ENCODE results near the gene PTPN12.
"Not testable (repeated sequence)": the region's sequence is repeated elsewhere in the genome, so short reads cannot be mapped to it uniquely, and the experiment has no call there.

The PTPN12 gene

GRCh38 chr7:77516085-77516484 is 21.0 kb upstream of the PTPN12 start:
- no peak overlapping the region for H3K4me3 ChIP-seq
- no peak overlapping the region for H3K4me2 ChIP-seq
- no peaks in the 10 kb centered on the region for H3K27me3 ChIP-seq
- H3K27ac ChIP-seq = no peak overlapping the region
- no peak overlapping the region for H3K9ac ChIP-seq
- TF ChIP-seq Cebpa-rat (IDR thresholded peaks at IDR 0.05) = no peak
- H3K36me3 ChIP-seq = no peaks in the 10 kb centered on the region
- no peaks in the 10 kb centered on the region for H4K20me1 ChIP-seq
- no peaks in the 10 kb centered on the region; a peak in 1 of 20 replicates for H3K4me1 ChIP-seq
- peaks cover 0 to 12% (median 0%) of the 10 kb centered on the region in 11 experiments; a peak in 7 of 22 replicates for H3K9me3 ChIP-seq (replicated peaks in 1 of 11)

GRCh38 chr7:77520261-77520660 is 16.8 kb upstream of the PTPN12 start:
- no peak for TF ChIP-seq Cebpa-rat (IDR thresholded peaks at IDR 0.05)
- Histone ChIP-seq H3K4me1 (peaks cover 0 to 17% (median 0%) of the 10 kb centered on the region in 10 experiments; a peak in 7 of 20 replicates), H3K9me3 (replicated peaks in 1 of 11) (no peaks in the 10 kb centered on the region), H3K36me3 (no peaks in the 10 kb centered on the region), H4K20me1 (no peaks in the 10 kb centered on the region), H3K27ac (no peak overlapping the region), H3K4me3 (no peak overlapping the region), H3K4me2 (no peak overlapping the region), H3K9ac (no peak overlapping the region), H3K27me3 (no peaks in the 10 kb centered on the region)

GRCh38 chr7:77521537-77521936 is 15.6 kb upstream of the PTPN12 start:
- H4K20me1 ChIP-seq; H3K9ac ChIP-seq; H3K27me3 ChIP-seq; H3K9me3 ChIP-seq (replicated peaks in 1 of 11); H3K36me3 ChIP-seq; H3K4me3 ChIP-seq: not testable (repeated sequence)
- Histone ChIP-seq H3K4me2 (peak overlapping the region in 2 of 11 experiments; percentile 10 to 44; a peak in 1 of 22 replicates), H3K27ac (peak overlapping the region in 3 of 11 experiments; percentile 5 to 56 (median 29); a peak in 5 of 22 replicates), H3K4me1 (peaks cover 0 to 17% (median 0%) of the 10 kb centered on the region in 10 experiments; a peak in 7 of 20 replicates)

DNA sequence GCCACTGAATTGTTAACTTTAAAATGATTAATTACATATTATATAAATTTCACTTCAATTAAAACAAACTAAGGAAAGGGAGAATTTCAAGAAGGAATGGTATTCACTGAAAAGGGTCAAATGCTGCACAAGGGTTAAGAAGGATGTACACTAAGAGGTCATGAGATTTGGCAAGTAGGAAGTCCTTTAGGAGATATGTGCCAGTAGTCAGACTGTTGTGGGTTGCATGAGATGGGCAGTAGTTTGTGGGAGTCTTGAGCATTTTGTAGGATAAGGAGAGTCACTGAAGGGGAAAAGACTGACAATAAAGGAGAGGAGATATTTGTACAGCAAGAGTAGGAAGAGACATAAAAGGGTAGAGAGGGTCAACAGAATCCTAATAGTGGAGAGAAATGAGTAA is 12.4 kb upstream of the PTPN12 start:
- H3K27ac ChIP-seq = no peak overlapping the region
- H3K4me2 ChIP-seq = peak overlapping the region in 2 of 11 experiments; percentile 42 to 60; a peak in 4 of 22 replicates
- H3K4me3 ChIP-seq = no peak overlapping the region
- H3K9me3 ChIP-seq (replicated peaks in 1 of 11) = no peaks in the 10 kb centered on the region
- peaks cover 0 to 17% (median 0%) of the 10 kb centered on the region in 10 experiments; a peak in 7 of 20 replicates for H3K4me1 ChIP-seq
- TF ChIP-seq Cebpa-rat (IDR thresholded peaks at IDR 0.05) = no peak
- no peaks in the 10 kb centered on the region for H4K20me1 ChIP-seq
- no peaks in the 10 kb centered on the region for H3K27me3 ChIP-seq
- no peaks in the 10 kb centered on the region for H3K36me3 ChIP-seq
- no peak overlapping the region for H3K9ac ChIP-seq

GRCh38 chr7:77525231-77525630 is 11.9 kb upstream of the PTPN12 start:
- Histone ChIP-seq H3K27me3 (no peaks in the 10 kb centered on the region), H3K4me1 (peaks cover 0 to 20% (median 0%) of the 10 kb centered on the region in 10 experiments; a peak in 7 of 20 replicates), H3K9me3 (replicated peaks in 1 of 11) (no peaks in the 10 kb centered on the region), H3K27ac (no peak overlapping the region), H3K4me3 (no peak overlapping the region), H4K20me1 (no peaks in the 10 kb centered on the region), H3K4me2 (peak overlapping the region in 2 of 11 experiments; percentile 42 to 60; a peak in 3 of 22 replicates), H3K9ac (no peak overlapping the region), H3K36me3 (no peaks in the 10 kb centered on the region)
- TF ChIP-seq Cebpa-rat (IDR thresholded peaks at IDR 0.05) = no peak

DNA sequence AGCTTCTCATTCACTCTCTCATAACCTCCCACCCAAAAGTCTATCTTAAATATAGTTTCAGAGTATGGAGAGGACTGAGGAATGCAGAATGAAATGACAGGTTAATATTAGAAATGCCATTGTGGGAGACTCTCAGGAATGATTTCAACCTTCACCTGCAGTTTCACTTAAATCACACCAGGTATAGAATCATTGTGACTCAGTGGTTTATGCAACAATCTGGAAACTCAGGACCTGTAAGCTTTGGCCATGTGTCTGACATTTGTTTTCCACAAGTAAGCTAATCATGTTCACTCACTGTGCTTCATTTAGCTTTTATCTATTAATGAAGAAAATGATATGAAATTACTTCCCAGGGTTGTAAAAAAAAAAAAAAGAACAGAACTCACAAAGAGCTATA is 8.7 kb upstream of the PTPN12 start:
- Histone ChIP-seq H3K27me3 (no peaks in the 10 kb centered on the region), H3K36me3 (no peaks in the 10 kb centered on the region), H4K20me1 (no peaks in the 10 kb centered on the region), H3K9ac (no peak overlapping the region), H3K4me3 (no peak overlapping the region), H3K4me1 (peaks cover 0 to 26% (median 3%) of the 10 kb centered on the region in 10 experiments; a peak in 8 of 20 replicates), H3K9me3 (replicated peaks in 1 of 11) (no peaks in the 10 kb centered on the region), H3K27ac (no peak overlapping the region), H3K4me2 (no peak overlapping the region)
- no peak for TF ChIP-seq Cebpa-rat (IDR thresholded peaks at IDR 0.05)

DNA sequence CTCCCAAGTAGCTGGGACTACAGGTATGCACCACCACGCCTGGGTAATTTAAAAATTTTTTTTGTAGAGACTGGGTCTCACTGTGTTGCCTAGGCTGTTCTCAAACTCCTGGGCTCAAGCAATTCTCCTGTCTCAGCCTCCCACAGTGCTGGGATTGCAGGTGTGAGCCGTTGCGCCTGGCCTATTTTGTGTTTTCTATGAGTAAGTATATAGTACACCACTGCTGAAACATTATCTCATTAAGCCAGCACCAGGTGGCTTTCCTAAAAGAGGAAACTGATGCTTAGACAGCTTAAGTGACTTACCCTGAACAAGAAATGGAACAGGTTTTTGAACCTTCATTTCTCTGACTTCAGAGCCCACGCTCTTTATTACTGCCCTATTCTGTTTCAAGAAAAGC is 7.8 kb upstream of the PTPN12 start:
- no peaks in the 10 kb centered on the region for H4K20me1 ChIP-seq
- no peaks in the 10 kb centered on the region for H3K36me3 ChIP-seq
- no peak overlapping the region for H3K4me3 ChIP-seq
- no peak overlapping the region for H3K27ac ChIP-seq
- no peak overlapping the region for H3K9ac ChIP-seq
- TF ChIP-seq Cebpa-rat (IDR thresholded peaks at IDR 0.05) = no peak
- peaks cover 0 to 26% (median 3%) of the 10 kb centered on the region in 10 experiments; a peak in 8 of 20 replicates for H3K4me1 ChIP-seq
- H3K4me2 ChIP-seq = no peak overlapping the region
- H3K9me3 ChIP-seq (replicated peaks in 1 of 11) = peaks cover 0 to 3% (median 2%) of the 10 kb centered on the region in 11 experiments; a peak in 4 of 22 replicates
- no peaks in the 10 kb centered on the region for H3K27me3 ChIP-seq

- Histone ChIP-seq H4K20me1 (no peaks in the 10 kb centered on the region), H3K27me3 (no peaks in the 10 kb centered on the region), H3K27ac (peak overlapping the region in 1 of 11 experiments; percentile 21; a peak in 2 of 22 replicates), H3K9ac (no peak overlapping the region), H3K4me1 (peaks cover 0 to 27% (median 9%) of the 10 kb centered on the region in 10 experiments; a peak in 14 of 20 replicates), H3K4me3 (no peak overlapping the region), H3K9me3 (replicated peaks in 1 of 11) (peaks cover 0 to 16% (median 10%) of the 10 kb centered on the region in 11 experiments; a peak in 10 of 22 replicates), H3K36me3 (no peaks in the 10 kb centered on the region), H3K4me2 (peak overlapping the region in 3 of 11 experiments; percentile 27 to 53 (median 46); a peak in 5 of 22 replicates)
- TF ChIP-seq Cebpa-rat (IDR thresholded peaks at IDR 0.05) = no peak
Measured at GRCh38 chr7:77531038-77531437, 6.1 kb upstream of the PTPN12 start.

DNA sequence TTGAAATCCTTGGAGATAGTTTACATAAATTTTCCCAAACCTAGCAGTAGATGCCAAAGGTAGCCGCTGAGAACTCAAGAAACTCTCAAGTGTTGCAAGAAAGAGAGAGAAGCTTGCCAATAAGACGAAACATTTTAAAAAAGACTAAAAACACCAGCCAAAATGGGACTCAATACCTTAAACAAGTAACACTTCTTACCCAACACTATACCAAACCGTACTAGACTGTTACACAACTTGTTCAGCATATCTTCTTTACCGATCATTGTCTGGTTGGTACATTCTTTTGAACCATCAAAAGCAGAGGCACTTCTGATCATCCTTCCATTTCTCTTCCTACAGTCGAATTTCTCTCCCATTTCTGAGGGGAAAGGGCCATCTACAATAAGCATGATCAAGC is 4.8 kb upstream of the PTPN12 start:
- Histone ChIP-seq H4K20me1 (no peaks in the 10 kb centered on the region), H3K4me2 (no peak overlapping the region), H3K4me3 (no peak overlapping the region), H3K9me3 (replicated peaks in 1 of 11) (peaks cover 0 to 16% (median 10%) of the 10 kb centered on the region in 11 experiments; a peak in 10 of 22 replicates), H3K9ac (no peak overlapping the region), H3K27ac (no peak overlapping the region), H3K4me1 (peaks cover 0 to 29% (median 13%) of the 10 kb centered on the region in 10 experiments; a peak in 15 of 20 replicates), H3K27me3 (no peaks in the 10 kb centered on the region), H3K36me3 (no peaks in the 10 kb centered on the region)
- no peak for TF ChIP-seq Cebpa-rat (IDR thresholded peaks at IDR 0.05)

DNA sequence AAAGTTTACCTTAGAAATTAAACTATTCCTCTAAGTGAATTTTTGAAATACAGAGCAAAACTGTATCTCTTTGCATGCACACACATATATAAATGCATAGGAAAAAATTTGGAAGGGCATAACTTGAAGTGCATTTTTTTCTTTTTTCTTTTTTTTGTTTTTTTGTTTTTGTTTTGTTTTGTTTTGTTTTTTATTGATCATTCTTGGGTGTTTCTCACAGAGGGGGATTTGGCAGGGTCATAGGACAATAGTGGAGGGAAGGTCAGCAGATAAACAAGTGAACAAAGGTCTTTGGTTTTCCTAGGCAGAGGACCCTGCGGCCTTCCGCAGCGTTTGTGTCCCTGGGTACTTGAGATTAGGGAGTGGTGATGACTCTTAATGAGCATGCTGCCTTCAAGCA is 4.4 kb upstream of the PTPN12 start:
- H3K27ac ChIP-seq, H3K27me3 ChIP-seq, H3K36me3 ChIP-seq, H3K9ac ChIP-seq, H3K4me2 ChIP-seq, H4K20me1 ChIP-seq, H3K4me3 ChIP-seq: not testable (repeated sequence)
- peaks cover 0 to 29% (median 13%) of the 10 kb centered on the region in 10 experiments; a peak in 15 of 20 replicates for H3K4me1 ChIP-seq
- H3K9me3 ChIP-seq (replicated peaks in 1 of 11) = peaks cover 0 to 16% (median 10%) of the 10 kb centered on the region in 11 experiments; a peak in 10 of 22 replicates

DNA sequence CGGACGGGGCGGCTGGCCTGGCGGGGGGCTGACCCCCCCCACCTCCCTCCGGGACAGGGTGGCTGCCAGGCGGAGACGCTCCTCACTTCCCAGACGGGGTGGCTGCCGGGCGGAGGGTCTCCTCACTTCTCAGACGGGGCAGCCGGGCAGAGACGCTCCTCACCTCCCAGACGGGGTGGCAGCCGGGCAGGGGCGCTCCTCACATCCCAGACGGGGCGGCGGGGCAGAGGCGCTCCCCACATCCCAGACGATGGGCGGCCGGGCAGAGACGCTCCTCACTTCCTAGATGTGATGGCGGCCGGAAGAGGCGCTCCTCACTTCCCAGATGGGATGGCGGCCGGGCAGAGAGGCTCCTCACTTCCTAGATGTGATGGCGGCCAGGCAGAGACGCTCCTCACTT is 3.0 kb upstream of the PTPN12 start:
- H3K36me3 ChIP-seq, H4K20me1 ChIP-seq, H3K27ac ChIP-seq, H3K27me3 ChIP-seq, H3K4me2 ChIP-seq, H3K9ac ChIP-seq, H3K4me3 ChIP-seq: not testable (repeated sequence)
- peaks cover 0 to 16% (median 10%) of the 10 kb centered on the region in 11 experiments; a peak in 10 of 22 replicates for H3K9me3 ChIP-seq (replicated peaks in 1 of 11)
- peaks cover 0 to 29% (median 13%) of the 10 kb centered on the region in 10 experiments; a peak in 16 of 20 replicates for H3K4me1 ChIP-seq
